ENCODE data around the gene LRCH1.

The LRCH1 gene

DNA sequence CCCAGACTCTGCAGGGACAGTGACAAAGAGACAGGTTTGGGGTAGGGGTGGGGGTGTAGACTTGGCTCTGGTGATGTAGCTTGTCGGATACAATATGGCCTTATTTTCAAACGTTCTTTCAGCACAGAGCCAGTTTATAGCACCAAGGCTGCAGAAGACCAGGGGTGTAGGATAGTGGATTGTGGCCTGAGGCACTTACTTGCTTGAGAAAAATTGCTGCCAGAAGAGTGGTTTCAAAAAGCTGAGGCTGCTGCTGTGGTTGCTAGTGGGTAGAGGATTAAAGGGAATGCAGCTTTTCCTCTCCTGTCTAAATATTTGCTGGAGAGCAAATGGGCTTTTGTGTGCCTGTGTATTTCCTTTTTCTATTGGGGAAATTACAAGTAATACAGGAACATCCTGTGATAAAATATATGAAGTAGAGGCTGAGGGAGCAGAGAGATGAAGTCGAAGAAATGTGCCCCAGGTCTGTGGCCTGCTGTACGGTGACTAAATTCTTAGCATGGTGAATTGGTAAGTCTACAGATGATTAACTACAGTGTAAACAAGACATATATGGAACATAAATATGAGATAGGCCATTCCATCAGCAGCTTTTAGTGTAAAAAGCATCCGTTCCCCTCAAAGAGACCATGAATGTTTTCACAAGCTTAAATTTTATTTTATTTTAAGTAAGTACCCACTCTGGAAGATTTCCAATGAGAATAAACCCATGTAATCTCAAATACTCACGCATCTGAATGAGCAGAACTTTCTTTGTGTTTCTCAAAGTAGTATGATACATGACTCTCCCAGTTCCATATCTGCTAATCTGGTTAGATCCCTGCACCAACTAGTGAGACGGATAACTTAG is 112.9 kb downstream of the LRCH1 start:
- no peak for DNase-seq (ENCODE audit: low read depth)

DNA sequence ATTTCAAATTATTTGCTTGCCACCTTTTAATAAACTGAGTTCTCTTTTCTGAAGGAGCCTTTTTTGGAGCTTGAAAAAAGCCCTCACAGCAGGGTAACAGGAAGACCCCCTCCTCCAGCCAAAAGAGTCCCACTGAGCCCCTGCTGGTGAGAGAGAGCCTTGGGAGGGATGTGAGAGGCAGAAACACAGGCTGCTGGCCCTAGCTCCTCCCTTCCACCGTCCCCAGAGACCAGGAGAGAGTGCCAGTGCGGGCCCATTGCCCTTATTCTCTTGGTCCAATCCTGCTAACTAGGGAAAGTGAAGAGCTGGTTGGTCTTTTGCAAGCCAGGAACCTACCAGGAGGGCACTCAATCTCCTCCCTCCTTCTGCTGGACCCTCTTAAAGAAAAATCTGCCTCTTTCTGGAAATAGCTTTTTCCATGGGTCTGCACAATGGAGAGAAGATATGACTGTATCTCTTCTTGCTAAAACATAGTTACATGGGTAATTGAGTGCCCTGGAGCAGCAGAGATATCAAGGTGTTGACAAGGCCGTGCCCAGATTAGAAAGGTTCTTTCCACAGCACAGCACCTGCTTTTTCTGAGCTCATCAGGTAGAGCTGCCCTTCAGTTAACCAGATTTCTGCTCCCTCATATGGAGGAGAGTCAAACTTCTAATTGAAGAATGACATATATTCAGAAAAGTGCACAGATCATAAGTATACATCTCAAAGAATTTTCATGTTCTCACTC is 113.9 kb downstream of the LRCH1 start:
- no peak for DNase-seq (ENCODE audit: low read depth)

DNA sequence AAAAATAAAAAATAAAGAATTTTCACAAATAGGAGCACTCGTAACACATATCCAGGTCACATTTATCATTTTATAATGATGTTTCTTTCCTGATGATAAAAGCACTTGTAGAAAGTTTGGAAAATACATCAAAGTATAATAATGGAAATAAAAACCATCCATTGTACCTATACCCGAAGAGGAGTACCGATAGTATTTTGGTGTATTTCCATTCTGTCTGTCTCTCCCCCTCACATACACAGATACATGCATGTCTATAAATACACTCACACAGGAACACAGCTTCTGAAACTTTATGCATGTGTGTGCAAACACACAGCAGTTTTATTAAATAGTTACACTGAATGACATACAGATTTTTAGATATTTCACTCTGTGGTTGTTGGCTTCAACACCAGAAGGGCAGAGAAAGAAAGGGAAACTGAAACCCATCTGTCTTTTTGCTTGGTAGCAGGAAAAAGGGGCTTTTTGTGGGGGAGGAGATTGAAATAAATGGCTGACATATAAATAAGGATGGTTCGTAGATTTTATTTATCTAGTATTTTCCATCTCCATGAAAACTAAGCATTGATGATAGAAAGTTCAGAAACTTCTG is 114.8 kb downstream of the LRCH1 start:
- no peak for DNase-seq (ENCODE audit: low read depth)

DNA sequence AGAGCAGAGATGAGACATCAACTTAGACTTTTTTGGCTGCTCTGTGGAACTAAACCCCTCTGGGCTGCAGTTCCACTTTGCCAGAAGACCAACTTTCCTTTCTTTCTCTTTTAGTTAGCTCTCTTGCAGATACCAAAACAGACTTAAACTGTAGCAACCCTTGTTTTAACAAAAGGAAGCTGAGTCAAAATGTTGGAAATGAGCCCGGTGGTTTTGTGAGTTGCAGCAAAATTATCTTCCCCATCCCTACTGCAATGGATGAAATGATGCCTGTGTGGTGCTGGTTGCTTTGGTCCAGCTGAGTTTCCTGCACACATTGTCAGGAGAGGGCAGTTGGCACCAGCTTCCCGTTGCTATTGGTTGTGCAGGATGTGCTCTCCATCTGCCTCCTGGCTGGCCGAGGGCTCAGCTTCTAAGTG is 115.3 kb downstream of the LRCH1 start:
- no peak for DNase-seq (ENCODE audit: low read depth)

DNA sequence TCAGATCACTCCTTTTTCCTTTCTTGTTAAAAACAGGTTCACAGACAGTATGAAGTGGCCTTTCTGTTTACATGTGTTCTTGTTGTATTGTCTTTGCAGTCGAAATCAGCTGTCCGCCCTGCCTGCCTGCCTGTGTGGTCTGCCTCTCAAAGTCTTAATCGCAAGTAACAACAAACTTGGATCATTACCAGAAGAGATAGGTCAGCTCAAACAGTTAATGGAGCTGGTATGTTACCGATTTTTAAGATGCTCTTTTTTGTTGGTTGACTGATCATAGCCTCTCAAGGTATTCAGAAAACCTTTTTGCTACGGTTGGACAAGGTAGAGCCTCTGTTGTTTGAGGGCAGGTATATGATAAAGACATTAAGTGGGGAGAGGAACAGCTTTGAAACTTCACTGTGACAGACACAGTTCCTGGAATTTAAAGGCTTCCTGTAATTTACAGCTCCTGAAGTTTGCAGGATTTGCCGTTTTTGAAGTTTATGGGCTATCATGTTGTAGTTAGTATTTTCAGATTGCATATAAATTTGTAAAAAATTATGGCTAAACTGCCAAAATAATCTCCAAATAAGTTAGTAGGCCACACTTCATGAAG is 116.1 kb downstream of the LRCH1 start:
- no peak for DNase-seq (ENCODE audit: low read depth)

DNA sequence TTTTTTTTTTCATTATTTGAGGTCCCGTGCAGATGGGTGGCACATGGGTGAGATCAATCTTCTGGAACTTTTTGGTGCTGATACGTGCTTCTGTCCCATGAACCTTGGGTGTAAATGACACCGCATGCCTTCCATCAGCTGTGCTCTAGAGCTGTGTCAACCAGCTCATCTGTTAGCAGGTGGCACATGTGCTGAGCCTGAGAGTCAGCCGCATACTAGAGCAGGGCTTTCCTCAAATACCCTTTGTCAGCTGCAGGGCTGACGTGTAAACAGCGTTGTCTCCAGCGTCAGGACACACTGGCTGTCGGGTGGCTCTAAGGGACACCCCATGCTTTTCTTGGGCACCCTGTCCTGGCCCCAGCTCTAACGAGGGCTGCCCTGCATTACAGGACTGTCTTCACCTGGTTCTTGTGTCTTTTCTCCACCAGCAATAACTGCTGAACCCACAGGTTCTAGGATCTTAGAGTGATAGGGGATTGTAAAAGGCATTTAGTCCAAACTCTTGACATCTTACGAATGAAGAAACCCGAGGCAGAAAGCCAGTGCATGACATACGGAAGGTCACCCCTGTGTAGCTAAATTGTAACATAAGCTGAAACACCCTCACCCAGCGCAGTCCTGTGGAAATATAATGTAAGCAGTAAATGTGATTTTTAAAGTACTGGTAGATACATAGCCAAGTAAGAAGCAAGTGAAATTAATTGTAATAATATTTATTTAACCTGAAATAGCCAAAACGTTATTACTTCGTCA is 119.5 kb downstream of the LRCH1 start:
- no peak for DNase-seq (ENCODE audit: low read depth)

DNA sequence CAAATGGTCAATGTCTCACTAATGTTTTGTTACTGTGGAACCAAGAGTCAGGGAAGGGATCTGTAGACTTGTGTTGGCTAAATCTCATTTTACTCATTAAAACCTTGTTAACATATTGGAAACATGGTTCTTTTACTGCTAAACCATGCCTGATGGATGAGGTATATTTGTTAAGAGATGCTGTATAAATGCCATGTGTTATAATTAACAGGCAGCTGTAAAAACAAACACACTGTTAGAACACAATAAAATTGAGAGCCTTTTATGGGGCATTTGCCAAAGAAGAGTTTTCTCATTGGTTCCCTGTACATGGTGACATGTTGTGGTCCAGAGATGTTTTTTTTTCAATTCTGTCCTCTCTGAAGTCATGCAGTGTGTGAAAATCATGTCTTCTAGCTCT is 122.0 kb downstream of the LRCH1 start:
- no peak for DNase-seq (ENCODE audit: low read depth)

DNA sequence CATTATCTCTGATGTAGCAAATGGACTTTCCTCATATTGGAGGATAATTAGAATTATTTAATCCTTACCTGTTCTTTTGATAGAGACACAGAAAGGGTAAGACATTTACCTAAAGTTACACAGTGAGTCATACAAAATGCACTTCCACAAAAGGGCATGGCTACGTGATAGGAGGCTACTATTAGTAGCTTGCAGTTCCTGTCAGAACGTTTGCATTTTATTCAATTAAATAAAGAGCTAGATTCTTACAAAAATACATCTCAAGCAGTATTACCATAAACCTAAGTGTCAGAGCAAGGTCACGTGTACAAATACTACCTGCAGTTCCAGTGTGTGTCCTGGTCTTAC is 123.4 kb downstream of the LRCH1 start:
- DNase-seq (ENCODE audit: low read depth) = no peak

DNA sequence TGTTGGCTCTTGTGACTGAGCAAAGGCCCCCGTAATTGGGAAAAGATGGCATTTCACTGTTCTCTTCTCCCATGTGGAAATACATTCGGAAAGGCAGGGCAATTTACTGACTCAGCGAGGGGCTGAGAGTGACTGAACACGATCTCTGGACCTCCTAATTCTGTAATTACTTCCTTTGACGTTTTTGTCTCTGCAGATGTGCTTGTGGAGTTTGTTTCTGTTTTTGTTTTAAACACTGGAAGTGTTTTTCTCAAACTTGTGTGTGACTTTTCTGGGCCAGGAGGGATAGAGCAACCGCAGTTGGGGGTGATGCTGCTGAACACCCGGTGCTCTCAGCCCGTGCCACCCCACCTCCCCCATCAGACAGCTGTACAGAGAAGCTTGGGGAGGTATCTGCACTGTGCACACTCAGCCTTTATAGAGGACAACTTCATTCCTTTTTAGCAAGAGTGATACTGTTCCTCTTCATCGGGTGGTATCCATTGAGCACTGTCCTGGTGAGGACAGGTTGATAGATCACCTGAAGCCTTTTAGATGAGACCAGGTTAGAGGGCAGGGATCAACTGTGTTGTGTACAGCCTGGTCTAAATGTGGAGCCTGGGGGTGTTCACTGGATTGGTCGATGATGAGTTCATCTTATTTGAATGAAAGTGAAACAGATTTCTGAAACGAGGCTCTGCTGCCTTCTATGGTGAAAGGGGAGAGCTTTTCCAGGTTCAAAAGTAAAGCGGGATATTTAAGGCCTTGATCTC is 126.6 kb downstream of the LRCH1 start:
- DNase-seq (ENCODE audit: low read depth) = no peak

DNA sequence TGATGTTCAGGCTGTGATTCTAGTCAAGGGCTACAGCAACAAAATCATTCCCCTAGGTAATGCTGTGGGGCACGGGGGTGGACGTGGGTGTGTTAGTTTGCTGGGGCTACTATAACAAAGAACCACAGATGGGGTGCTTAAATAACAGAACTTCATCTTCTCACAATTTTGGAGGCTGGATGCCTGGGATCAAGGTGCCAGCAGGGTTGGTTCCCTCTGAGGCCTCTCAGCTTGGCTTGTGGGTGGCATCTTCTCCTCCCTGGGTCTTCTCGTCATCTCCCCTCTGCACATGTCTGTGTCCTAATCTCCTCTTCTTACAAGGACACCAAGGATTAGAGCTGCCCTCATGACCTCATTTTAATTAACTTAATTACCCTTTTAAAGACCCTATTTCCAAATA is 129.0 kb downstream of the LRCH1 start:
- no peak for DNase-seq (ENCODE audit: low read depth)

DNA sequence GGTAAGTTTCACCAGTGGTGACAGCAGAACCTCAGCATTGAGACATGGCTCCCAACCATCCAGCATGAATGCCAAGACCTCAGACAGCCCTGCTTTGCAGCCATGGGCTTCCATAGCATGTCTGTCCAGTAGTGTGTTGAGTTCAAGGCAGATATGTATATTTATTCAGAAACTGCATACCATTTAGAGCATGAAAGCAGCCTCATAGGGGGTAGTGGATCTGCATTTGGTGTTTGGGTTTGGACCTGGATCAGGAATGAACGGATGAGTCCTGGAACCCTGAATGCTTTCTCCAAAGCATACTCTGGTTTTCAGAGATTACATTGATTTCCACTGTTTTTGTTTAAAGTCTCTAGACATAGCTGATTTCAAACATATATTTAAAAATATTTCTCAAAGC is 129.7 kb downstream of the LRCH1 start:
- DNase-seq (ENCODE audit: low read depth) = no peak

DNA sequence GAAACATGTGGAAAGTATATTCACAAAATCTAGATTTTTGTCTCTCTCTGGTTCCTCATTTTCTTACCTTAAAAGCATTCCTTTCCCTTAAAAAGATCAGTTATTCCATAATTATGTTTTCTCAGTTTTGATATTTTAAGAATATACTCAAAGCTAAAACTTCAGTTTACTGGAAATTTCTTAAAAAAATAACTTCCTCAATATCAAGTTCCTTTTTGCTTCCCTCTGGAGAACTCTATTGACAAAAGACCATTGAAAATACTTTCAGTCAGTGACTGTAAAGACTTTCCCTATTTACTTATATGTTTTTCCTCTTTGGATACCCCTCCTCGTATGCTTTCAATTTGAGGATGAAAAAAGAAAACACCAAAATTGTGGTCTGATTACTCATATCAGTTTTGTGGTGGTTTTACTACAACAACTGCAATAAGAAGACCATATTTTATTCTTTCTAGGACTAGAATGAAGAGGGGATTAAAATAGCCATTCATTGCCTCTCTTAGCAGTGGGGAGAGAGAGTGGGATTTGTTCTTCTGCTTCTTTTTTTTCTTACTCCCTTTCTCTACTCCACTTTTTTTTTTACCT is 130.8 kb downstream of the LRCH1 start:
- DNase-seq (ENCODE audit: low read depth) = no peak

DNA sequence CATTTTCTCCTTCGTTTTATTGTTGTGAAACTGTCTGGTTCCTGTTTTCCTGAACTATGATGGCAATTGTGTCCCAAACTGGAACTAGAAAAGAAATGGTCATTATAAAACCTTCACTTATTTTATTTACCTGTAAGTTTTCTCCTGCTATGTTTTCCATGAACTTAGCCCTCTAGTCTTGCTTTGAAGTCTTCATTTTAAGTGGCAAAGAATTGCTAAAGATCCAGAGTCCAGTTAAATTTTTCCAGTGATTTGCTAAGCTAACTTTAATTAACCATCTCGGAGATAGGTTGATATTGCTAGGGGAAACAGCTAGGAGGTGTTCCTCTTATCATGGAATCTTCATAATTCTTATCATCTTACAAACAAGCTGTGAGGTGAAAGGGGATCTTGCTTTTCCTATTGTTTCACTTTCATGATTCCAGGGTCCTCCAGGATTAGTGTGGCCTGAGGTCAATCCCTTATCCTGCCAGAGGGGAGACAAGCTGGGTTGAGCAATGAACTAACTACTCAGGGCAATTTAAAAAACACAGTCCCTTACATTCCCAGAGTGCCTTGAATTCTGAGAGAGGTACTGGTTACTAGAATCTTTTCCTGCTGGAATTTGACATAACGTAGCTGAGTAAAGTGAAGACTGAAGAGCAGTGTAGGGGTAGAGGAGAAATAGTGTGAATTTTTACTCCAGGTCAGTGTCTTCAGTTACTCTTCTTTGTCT is 131.5 kb downstream of the LRCH1 start:
- DNase-seq (ENCODE audit: low read depth) = no peak

DNA sequence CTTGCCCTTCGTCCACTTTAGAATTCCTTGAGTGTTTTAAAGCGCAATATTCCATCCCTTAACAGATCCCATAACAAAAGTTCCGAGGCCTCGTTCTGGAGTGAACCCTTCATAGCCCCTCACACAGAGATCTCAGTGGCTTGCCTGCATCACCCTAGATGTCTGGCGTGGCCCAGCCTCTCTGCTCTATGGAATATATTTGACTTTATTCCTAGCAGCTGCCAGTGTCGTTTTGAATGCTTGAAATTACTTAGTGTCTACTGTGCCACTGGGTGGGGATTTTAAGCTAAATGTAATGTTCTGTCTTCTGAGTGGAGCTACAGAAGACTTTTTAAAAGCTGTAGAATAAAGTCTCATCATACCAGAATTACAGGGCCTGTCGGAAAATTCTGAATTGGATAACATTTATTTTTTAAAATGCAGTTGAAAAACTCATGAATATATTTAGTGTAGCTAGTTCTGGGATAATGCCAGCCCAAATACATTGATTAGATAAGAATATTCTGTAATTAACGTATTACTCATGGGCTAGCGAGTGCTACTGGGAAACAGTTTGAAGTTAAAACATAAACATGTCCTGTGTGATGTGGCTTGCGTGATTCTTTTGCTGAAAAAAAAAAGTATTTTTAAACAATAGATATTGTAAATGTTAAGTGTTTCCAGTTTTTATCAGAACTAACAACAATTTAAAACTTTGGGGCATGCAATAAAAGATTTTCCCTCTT is 132.2 kb downstream of the LRCH1 start:
- no peak for DNase-seq (ENCODE audit: low read depth)

DNA sequence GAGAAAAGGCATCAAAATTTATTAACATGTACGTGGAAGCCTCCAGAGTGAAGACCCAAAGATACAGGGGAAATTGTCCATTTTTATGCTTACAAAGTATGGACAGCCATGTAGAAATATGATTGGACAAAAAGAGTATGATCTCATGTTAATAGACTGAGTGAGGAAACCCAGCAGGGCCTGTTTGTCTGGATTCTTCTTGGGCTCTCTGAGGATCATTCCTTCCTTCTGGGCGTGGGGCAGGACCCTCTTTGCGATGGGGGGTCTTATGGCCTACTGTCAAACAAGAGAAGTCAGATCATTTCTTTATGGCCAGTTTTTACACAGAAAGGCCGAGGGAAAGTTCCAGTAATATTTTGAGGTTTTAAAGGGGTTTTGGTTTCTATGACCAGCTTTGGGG is 133.2 kb downstream of the LRCH1 start:
- no peak for DNase-seq (ENCODE audit: low read depth)

DNA sequence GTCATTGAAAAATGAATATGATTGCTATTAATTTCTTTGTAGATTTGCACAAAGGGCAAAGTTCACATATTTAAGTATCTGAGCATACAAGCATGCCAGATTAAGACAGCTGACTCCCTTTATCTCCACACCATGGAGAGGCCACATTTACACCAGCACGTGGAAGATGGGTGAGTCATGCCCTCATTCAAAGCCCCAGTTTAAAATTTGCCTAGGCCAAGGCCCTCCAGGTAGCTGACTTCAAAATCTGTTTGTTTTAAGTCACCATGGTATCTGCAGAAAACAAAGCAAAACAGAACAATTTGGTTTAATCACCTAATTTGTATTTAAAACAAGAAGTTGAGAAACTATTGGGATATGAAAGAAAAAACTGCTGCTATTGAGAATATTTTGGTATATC is 134.8 kb downstream of the LRCH1 start:
- DNase-seq (ENCODE audit: low read depth) = no peak

DNA sequence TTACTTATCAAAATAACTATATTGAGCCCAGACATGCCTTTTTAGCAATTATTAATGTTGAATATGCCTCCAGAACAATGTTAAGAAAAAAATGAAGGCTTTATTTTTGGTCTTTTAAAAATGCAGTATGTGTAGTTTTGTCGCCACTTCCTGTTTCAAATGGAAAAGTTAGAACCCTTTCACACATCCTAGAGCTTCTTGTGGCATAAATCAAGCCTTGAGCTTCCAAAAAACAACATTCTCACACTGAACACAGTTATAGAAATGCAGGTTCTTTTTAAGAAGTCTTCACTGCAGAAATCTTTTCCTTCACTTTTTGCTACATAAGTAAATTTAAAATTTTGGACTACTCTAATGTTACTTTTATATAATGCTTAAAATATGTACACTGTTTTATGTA is 135.3 kb downstream of the LRCH1 start:
- no peak for DNase-seq (ENCODE audit: low read depth)

DNA sequence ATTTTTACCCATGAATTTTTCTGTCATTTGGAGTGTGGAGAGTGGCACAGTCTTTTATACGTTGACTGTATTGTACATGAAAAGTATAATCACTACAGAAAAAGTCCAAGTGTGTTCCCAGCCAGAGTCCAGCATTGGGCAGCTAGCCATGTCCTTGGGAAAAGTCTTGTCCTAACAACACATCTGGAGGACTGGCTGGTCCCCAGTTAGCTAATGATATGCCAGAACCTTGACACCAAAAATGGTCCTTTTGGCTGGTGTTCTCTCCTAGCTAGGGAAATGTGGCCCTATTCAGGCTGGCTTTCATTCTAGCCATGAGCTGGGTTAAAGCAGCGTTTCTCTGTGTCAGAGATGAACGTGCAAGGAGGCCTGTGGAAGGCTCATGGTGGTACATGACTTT is 145.0 kb downstream of the LRCH1 start:
- no peak for DNase-seq (ENCODE audit: low read depth)

DNA sequence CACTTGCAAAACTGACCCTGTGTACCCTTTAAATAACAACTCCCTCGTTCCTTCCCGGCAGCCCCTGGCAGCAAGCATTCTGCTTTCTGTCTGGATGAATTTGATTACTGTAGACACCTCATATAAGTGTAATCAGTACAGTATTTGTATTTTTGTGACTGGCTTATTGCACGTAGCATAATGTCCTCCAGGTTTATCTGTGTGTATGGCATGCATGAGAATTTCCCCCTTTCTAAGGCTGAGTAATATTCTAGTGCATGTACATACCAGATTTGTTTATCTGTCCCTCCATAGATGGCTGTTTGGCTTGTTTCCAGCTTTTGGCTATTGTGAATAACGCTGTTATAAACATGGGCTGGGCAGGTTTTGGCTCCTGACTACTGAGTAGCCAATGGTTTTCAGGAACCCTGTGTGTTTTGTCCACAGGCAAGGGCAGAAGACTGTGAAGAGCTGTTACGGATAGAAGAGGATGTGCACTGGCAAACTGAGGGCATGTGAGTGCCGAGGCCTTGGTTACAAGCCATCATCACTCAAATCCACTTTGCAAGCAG is 146.0 kb downstream of the LRCH1 start:
- DNase-seq (ENCODE audit: low read depth) = no peak

Measured in activated T-cell treated with anti-CD3 and anti-CD28 coated beads for 48 hours (primary cell).